Osteoblast (primary cell): ENCODE measurements around the gene ADGRG6. TPM values are rescaled to one million over a fixed set of nuclear protein-coding genes. Genes with fewer than 3 reads are reported as not detected.

Experiments used
- DNase-seq: peaks from one replicate; pipeline ENCODE4 v3.0.0; 2011; ENCODE audit warnings: low spot score, mixed read lengths; ENCODE audit not compliant: insufficient read length; ENCODE audit errors: missing footprints
- H2AFZ ChIP-seq: 2 replicates; pipeline ENCODE4 v1.6.0; 2011; ENCODE audit warnings: mild to moderate bottlenecking, low read length
- H3K27ac ChIP-seq: 2 replicates; pipeline ENCODE4 v1.5.1; 2011; ENCODE audit warnings: mild to moderate bottlenecking, low read depth, low read length, moderate library complexity
- H3K27me3 ChIP-seq: 2 replicates; pipeline ENCODE4 v1.6.0; 2012; ENCODE audit warnings: mild to moderate bottlenecking, control low read depth, inconsistent platforms, low read length, moderate library complexity; ENCODE audit not compliant: insufficient read depth
- H3K36me3 ChIP-seq: 2 replicates; pipeline ENCODE4 v1.5.1; 2011; ENCODE audit warnings: mild to moderate bottlenecking, low read length, control low read depth, moderate library complexity; ENCODE audit not compliant: insufficient read depth
- H3K4me1 ChIP-seq: 2 replicates; pipeline ENCODE4 v1.5.1; 2011; ENCODE audit warnings: mild to moderate bottlenecking, low read length, control low read depth, moderate library complexity; ENCODE audit not compliant: insufficient read depth
- H3K4me2 ChIP-seq: 2 replicates; pipeline ENCODE4 v1.6.0; 2011; ENCODE audit warnings: mild to moderate bottlenecking, low read length; ENCODE audit not compliant: insufficient read depth
- H3K4me3 ChIP-seq: fragments of 200-600 bp; sonication (generic); 3 replicates; pipeline ENCODE4 v1.5.1; 2012; ENCODE audit warnings: mild to moderate bottlenecking, low read length, inconsistent platforms; ENCODE audit not compliant: insufficient read depth
- H3K79me2 ChIP-seq: 2 replicates; pipeline ENCODE4 v1.6.0; 2012; ENCODE audit warnings: mild to moderate bottlenecking, low read length, control low read depth, inconsistent platforms; ENCODE audit not compliant: insufficient read depth
- H3K9me3 ChIP-seq: 2 replicates; pipeline ENCODE4 v1.5.1; 2011; ENCODE audit warnings: low read depth, low read length, control low read depth
- H4K20me1 ChIP-seq: 2 replicates; pipeline ENCODE4 v1.6.0; 2012; ENCODE audit warnings: mild to moderate bottlenecking, low read length, control low read depth; ENCODE audit not compliant: insufficient read depth
- CTCF ChIP-seq: IDR thresholded peaks from 2 replicates; pipeline ENCODE4 v1.5.1; 2011; ENCODE audit warnings: mild to moderate bottlenecking, low read depth, low read length, moderate library complexity; ENCODE audit errors: extremely low read depth
- total RNA-seq: library from RNA; depleted of rRNA; stranded (reverse); fragments of >200 nt; gene quantifications from 2 replicates; pipeline ENCODE4 v1.2.3, GENCODE V29; 2012

The ADGRG6 gene
- under 0.01 and 0.36 TPM in 2 replicates for total RNA-seq

GRCh38 chr6:142301651-142302391, at the start of gene ADGRG6:
TSS of gene ADGRG6 (plus strand) at chr6:142302007. CDS start at chr6:142302330, 323 bp downstream.
- Histone ChIP-seq H3K79me2 (no peaks in the 10 kb centered on the region), H3K27ac (no peak within 1 kb of the TSS), H4K20me1 (no peaks in the 10 kb centered on the region), H3K4me2 (peak within 1 kb of the TSS; percentile 88), H3K27me3 (peaks cover 6% of the 10 kb centered on the region), H3K9me3 (no peaks in the 10 kb centered on the region), H3K4me1 (peaks cover 19% of the 10 kb centered on the region), H2AFZ (peak within 1 kb of the TSS; percentile 78), H3K36me3 (no peaks in the 10 kb centered on the region), H3K4me3 (peak within 1 kb of the TSS; percentile 72)
- TF ChIP-seq CTCF = no peak
- DNase-seq = peak; percentile 77

GRCh38 chr6:142254513-142254912, 47.3 kb upstream of the ADGRG6 start:
- no peaks in the 10 kb centered on the region for H3K36me3 ChIP-seq
- H3K4me2 ChIP-seq = no peak overlapping the region
- H3K27ac ChIP-seq = no peak overlapping the region
- H3K27me3 ChIP-seq = peaks cover 3% of the 10 kb centered on the region
- no peaks in the 10 kb centered on the region for H3K4me1 ChIP-seq
- H3K9me3 ChIP-seq = no peaks in the 10 kb centered on the region
- no peaks in the 10 kb centered on the region for H4K20me1 ChIP-seq
- no peak overlapping the region for H2AFZ ChIP-seq
- no peaks in the 10 kb centered on the region for H3K79me2 ChIP-seq
- no peak for DNase-seq
- no peak overlapping the region for H3K4me3 ChIP-seq
- no peak for TF ChIP-seq CTCF

GRCh38 chr6:142255785-142256184, 46.0 kb upstream of the ADGRG6 start:
- no peaks in the 10 kb centered on the region for H3K9me3 ChIP-seq
- no peak overlapping the region for H3K4me2 ChIP-seq
- no peaks in the 10 kb centered on the region for H3K36me3 ChIP-seq
- no peaks in the 10 kb centered on the region for H3K79me2 ChIP-seq
- TF ChIP-seq CTCF = no peak
- no peak overlapping the region for H3K4me3 ChIP-seq
- H3K27me3 ChIP-seq = peaks cover 3% of the 10 kb centered on the region
- H3K27ac ChIP-seq = no peak overlapping the region
- H3K4me1 ChIP-seq = no peaks in the 10 kb centered on the region
- no peaks in the 10 kb centered on the region for H4K20me1 ChIP-seq
- H2AFZ ChIP-seq = no peak overlapping the region
- DNase-seq = no peak

GRCh38 chr6:142258305-142258704, 43.5 kb upstream of the ADGRG6 start:
- peaks cover 3% of the 10 kb centered on the region for H3K27me3 ChIP-seq
- TF ChIP-seq CTCF = no peak
- H3K4me3 ChIP-seq = no peak overlapping the region
- no peaks in the 10 kb centered on the region for H3K4me1 ChIP-seq
- H3K9me3 ChIP-seq = no peaks in the 10 kb centered on the region
- DNase-seq = no peak
- no peak overlapping the region for H2AFZ ChIP-seq
- H3K27ac ChIP-seq = no peak overlapping the region
- no peaks in the 10 kb centered on the region for H3K79me2 ChIP-seq
- no peak overlapping the region for H3K4me2 ChIP-seq
- no peaks in the 10 kb centered on the region for H3K36me3 ChIP-seq
- no peaks in the 10 kb centered on the region for H4K20me1 ChIP-seq
